Adrenal gland (tissue), 5 donors: Measurements from ENCODE around the gene TRIO.

ENCODE experiments used
- POLR2A ChIP-seq, 2 donors: fragments of 450-650 bp; IDR thresholded peaks; one replicate each; pipeline ENCODE4 v1.6.1; 2017; ENCODE audit warnings: antibody characterized with exemption in 2 of 2, mild to moderate bottlenecking in 2 of 2, moderate library complexity in 1 of 2
- TF ChIP-seq, protein P1 (sequence below), 6 experiments: fragments of 450-650 bp in 4 of 6; fragments of 200-600 bp in 2 of 6; sonication (generic) in 1 of 6; IDR thresholded peaks; 1 replicate in 5 of 6; 2 replicates in 1 of 6; pipeline versions ENCODE4 v1.5.1 to v1.8.0; 2016 to 2021; ENCODE audit warnings: antibody characterized with exemption in 6 of 6, mild to moderate bottlenecking in 2 of 6, moderate library complexity in 1 of 6
- donor health status: DM: no; HTN: no; CAD: no.

DNA sequence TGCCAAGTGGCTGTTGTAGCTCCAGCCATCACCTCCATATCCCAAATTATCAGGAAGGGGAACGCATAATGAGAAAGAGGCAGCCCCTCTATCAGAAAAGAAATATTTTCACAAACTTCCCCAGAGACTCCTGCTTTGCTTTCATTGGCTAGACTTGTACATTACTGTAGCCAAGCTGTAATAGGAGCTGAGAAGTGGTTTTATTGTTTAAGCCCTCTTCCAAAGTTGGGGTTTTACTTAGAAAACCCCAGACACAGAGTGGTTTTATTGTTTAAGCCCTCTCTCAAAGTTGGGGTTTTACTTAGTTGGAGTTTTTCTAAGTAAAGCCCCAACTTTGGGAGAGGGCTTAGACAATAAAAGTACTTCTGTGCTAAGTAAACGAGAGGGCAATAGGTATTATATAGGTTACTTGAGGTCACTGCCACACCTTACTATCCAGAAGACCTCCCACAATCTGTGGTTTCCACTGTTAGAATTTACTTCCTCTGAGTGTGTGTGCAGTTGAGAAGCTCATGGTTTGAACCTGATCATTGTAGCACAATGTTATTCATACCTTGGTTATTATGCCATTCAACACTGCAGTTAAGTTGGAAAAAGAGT, 222.8 kb downstream of the TRIO start:
- no peak for TF ChIP-seq POLR2A (IDR thresholded peaks at IDR 0.05)
- TF ChIP-seq, protein P1, sequence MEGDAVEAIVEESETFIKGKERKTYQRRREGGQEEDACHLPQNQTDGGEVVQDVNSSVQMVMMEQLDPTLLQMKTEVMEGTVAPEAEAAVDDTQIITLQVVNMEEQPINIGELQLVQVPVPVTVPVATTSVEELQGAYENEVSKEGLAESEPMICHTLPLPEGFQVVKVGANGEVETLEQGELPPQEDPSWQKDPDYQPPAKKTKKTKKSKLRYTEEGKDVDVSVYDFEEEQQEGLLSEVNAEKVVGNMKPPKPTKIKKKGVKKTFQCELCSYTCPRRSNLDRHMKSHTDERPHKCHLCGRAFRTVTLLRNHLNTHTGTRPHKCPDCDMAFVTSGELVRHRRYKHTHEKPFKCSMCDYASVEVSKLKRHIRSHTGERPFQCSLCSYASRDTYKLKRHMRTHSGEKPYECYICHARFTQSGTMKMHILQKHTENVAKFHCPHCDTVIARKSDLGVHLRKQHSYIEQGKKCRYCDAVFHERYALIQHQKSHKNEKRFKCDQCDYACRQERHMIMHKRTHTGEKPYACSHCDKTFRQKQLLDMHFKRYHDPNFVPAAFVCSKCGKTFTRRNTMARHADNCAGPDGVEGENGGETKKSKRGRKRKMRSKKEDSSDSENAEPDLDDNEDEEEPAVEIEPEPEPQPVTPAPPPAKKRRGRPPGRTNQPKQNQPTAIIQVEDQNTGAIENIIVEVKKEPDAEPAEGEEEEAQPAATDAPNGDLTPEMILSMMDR (IDR thresholded peaks at IDR 0.05) = no peak
